Neural cell (in vitro differentiated cells): ENCODE results near the gene SKP1. TPM values are rescaled to one million over a fixed set of nuclear protein-coding genes. Genes with fewer than 3 reads are reported as not detected.

Experiments used
- H2AFZ ChIP-seq: fragments of 200-600, 300-800 bp; sonication (generic), shearing (Covaris generic); 2 replicates; pipeline ENCODE4 v1.6.0; 2014; ENCODE audit warnings: low read depth, mild to moderate bottlenecking, antibody characterized with exemption, low read length, moderate library complexity
- H3F3A ChIP-seq: fragments of 200-600 bp; shearing (Covaris generic); 2 replicates; pipeline ENCODE4 v1.6.1; 2016; ENCODE audit warnings: mild to moderate bottlenecking, moderate library complexity, mixed read lengths, antibody characterized with exemption, low read length; ENCODE audit not compliant: insufficient read depth, poor library complexity, severe bottlenecking
- H3K27ac ChIP-seq: fragments of 200-600, 300-800 bp; sonication (generic), shearing (Covaris generic); 2 replicates; pipeline ENCODE4 v1.5.1; 2014; ENCODE audit warnings: mild to moderate bottlenecking, low read length, moderate library complexity
- H3K27me3 ChIP-seq: fragments of 300-800, 200-600 bp; sonication (generic), shearing (Covaris generic); 2 replicates; pipeline ENCODE4 v1.6.0; 2014; ENCODE audit warnings: mild to moderate bottlenecking, low read depth, low read length, moderate library complexity; ENCODE audit not compliant: insufficient read depth
- H3K36me3 ChIP-seq: fragments of 300-800, 200-600 bp; sonication (generic), shearing (Covaris generic); 2 replicates; pipeline ENCODE4 v1.5.1; 2014; ENCODE audit warnings: mild to moderate bottlenecking, antibody characterized with exemption, low read length, moderate library complexity; ENCODE audit not compliant: insufficient read depth
- H3K4me2 ChIP-seq: fragments of 300-800, 200-600 bp; sonication (generic), shearing (Covaris generic); 2 replicates; pipeline ENCODE4 v1.6.0; 2014; ENCODE audit warnings: mild to moderate bottlenecking, low read length
- H3K4me3 ChIP-seq: fragments of 300-800, 200-600 bp; sonication (generic), shearing (Covaris generic); 2 replicates; pipeline ENCODE4 v1.5.1; 2014; ENCODE audit warnings: mild to moderate bottlenecking, low read length, moderate library complexity
- H3K79me2 ChIP-seq: fragments of 200-600 bp; shearing (Covaris generic); replicated peaks from 2 replicates; pipeline ENCODE4 v1.6.0; 2014; ENCODE audit warnings: mild to moderate bottlenecking, low read length, moderate library complexity; ENCODE audit not compliant: insufficient read depth
- H3K9ac ChIP-seq: fragments of 300-800, 200-600 bp; sonication (generic), shearing (Covaris generic); 2 replicates; pipeline ENCODE4 v1.6.1; 2016; ENCODE audit warnings: mild to moderate bottlenecking, low read length, mixed read lengths
- H3K9me2 ChIP-seq: fragments of 200-600 bp; shearing (Covaris generic); 2 replicates; pipeline ENCODE4 v1.6.1; 2016; ENCODE audit warnings: mild to moderate bottlenecking, low read length, mixed read lengths; ENCODE audit not compliant: insufficient read depth
- H3K9me3 ChIP-seq: fragments of 200-600, 300-800 bp; sonication (generic), shearing (Covaris generic); 2 replicates; pipeline ENCODE4 v1.6.1; 2016; ENCODE audit warnings: mild to moderate bottlenecking, mixed run types, low read length, moderate library complexity, mixed read lengths
- H4K20me1 ChIP-seq: fragments of 200-600 bp; shearing (Covaris generic); 2 replicates; pipeline ENCODE4 v1.6.1; 2016; ENCODE audit warnings: mild to moderate bottlenecking, mixed run types; ENCODE audit not compliant: insufficient read depth
- CTCF ChIP-seq: fragments of 450-650 bp; IDR thresholded peaks from 2 replicates; pipeline ENCODE4 v1.5.1; 2014; ENCODE audit warnings: antibody characterized with exemption, mild to moderate bottlenecking, moderate library complexity; ENCODE audit not compliant: poor library complexity, severe bottlenecking
- EP300 ChIP-seq: fragments of 450-650 bp; conservative IDR thresholded peaks from 2 replicates; pipeline ENCODE4 v1.6.1; 2014; ENCODE audit warnings: antibody characterized with exemption, mild to moderate bottlenecking, moderate library complexity; ENCODE audit not compliant: poor library complexity, severe bottlenecking
- EZH2 ChIP-seq: fragments of 200-600, 300-800 bp; shearing (Covaris generic), sonication (generic); IDR thresholded peaks from 2 replicates; pipeline ENCODE4 v1.6.1; 2014; ENCODE audit warnings: antibody characterized with exemption, low read length, borderline replicate concordance, mild to moderate bottlenecking; ENCODE audit not compliant: insufficient read depth, poor library complexity, severe bottlenecking
- MXI1 ChIP-seq: fragments of 450-650 bp; conservative IDR thresholded peaks from 2 replicates; pipeline ENCODE4 v1.6.1; 2014; ENCODE audit warnings: antibody characterized with exemption, mild to moderate bottlenecking; ENCODE audit not compliant: poor library complexity, severe bottlenecking
- REST ChIP-seq: IDR thresholded peaks from 2 replicates; pipeline ENCODE4 v1.6.1; 2012; ENCODE audit warnings: borderline replicate concordance
- polyA plus RNA-seq: library from polyadenylated mRNA; depleted of rRNA; stranded (reverse); fragments of >200 nt; gene quantifications from 2 replicates; pipeline ENCODE4 v1.2.3, GENCODE V29; 2014

The SKP1 gene
- polyA plus RNA-seq, 1 donor from 2014 or later: 1,492 TPM

DNA sequence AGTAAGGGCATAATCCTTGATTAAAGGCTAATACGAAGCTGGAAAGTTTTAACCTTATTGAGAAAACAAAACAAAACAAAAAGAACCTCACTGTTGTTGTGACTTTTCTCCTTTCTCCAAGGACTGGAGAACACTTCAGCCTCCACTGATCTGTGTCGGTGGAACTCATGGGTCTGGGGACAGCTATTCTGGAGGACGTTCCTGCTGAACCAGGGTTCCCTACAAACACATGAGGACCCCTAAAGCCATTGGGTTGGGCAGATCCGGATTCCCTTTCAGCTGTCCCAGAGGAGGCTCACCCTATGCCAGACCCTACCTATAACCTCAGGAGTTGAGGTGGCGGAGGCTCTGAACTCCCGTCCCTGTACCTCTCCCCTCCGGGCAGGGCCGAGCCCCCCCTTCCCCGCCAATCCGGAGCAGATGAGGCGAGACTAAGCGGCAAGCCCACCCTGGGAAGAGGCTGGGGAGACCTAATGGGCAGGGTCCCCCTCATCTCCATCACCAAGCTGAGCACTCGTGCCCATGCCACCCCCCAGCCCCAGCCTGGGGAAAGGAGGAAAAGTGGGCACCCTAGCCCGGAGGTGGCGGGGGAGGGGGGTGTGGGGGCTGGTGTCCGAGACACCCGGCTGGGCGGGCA is 63.9 kb downstream of the SKP1 start (continued):
- TF ChIP-seq REST (no peak), MXI1 (no peak)

DNA sequence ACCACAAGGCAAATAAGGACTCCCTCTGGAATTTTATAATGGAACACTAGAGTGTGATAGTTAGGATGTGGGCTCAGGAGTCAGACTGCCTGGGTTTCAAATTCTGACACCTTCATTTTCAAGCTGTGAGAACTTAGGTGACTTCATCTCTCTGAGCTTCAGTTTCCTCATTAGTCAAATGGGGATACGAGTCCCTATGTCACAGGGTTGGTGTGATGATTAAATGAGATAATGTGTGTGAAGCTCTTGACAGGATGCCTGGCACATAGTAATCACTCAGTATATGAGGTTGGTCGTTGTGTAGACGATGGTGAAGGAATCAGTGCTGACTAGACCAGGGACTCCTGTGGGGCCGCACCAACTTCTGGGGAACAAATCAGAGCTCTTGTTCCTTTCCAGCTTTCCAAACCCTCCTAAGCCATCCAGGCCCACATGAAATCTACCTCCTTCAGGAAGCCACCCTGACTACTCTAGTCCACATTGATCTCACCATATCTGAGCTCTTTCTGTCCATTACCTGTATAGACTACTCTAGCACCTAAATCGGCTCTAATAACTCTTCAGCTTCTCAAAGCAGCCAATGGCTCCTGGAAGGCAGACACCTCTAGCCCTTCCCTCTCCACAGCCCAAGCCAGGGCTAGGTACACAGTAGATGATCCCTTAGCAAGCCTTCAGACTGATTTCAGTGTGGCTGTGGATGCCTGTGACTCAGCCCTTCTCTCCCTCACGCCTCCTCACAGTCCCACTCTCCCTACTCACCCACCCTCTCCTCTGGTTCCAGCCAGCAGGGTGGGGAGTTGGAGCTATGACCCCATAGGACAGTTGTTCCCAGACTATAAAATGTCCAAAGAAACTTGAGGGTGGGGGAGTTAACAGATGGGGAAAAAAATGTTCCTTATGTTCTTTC is 64.8 kb downstream of the SKP1 start:
- Histone ChIP-seq H3K9me3 (no peaks in the 10 kb centered on the region), H3K79me2 (no peaks in the 10 kb centered on the region), H3K27ac (no peak overlapping the region), H3K9me2 (no peaks in the 10 kb centered on the region), H3K9ac (no peak overlapping the region), H3K36me3 (no peaks in the 10 kb centered on the region), H3K27me3 (peaks cover 34% of the 10 kb centered on the region), H3K4me2 (no peak overlapping the region), H3K4me3 (no peak overlapping the region), H4K20me1 (no peaks in the 10 kb centered on the region), H3F3A (no peaks in the 10 kb centered on the region), H2AFZ (no peak overlapping the region)
- TF ChIP-seq CTCF (no peak), EZH2 (no peak), REST (no peak), EP300 (no peak)
